Hepatocyte (in vitro differentiated cells): Measurements from ENCODE around the gene PRKAG2.

Experiments used
- EZH2phosphoT487 ChIP-seq: fragments of 200-600 bp; sonication (generic); IDR thresholded peaks from one replicate; pipeline ENCODE4 v1.6.1; 2018; ENCODE audit warnings: antibody characterized with exemption, mild to moderate bottlenecking, low read depth, moderate library complexity; ENCODE audit not compliant: unreplicated experiment, severe bottlenecking
- TF ChIP-seq, protein P1 (sequence below): fragments of 200-600 bp; sonication (generic); IDR thresholded peaks from 2 replicates; pipeline ENCODE4 v1.5.1; 2016; ENCODE audit warnings: antibody characterized with exemption, mild to moderate bottlenecking; ENCODE audit not compliant: poor library complexity

DNA sequence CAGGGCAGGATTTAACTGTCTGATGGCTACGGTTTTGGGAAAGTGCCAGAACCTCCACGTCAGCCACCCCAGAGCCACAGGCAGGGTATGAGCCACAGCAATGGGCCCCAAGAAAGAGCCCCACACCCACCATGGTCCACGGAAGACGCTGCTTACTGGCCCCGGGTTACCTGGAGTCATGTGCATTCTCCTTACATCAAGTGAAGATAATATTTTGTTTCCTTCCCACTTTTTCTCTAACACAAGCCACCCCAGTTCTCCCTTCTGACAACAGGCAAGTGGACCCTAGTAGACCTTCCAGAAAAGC, 67.1 kb downstream of the PRKAG2 start:
- no peak for TF ChIP-seq EZH2phosphoT487
- TF ChIP-seq, protein P1, sequence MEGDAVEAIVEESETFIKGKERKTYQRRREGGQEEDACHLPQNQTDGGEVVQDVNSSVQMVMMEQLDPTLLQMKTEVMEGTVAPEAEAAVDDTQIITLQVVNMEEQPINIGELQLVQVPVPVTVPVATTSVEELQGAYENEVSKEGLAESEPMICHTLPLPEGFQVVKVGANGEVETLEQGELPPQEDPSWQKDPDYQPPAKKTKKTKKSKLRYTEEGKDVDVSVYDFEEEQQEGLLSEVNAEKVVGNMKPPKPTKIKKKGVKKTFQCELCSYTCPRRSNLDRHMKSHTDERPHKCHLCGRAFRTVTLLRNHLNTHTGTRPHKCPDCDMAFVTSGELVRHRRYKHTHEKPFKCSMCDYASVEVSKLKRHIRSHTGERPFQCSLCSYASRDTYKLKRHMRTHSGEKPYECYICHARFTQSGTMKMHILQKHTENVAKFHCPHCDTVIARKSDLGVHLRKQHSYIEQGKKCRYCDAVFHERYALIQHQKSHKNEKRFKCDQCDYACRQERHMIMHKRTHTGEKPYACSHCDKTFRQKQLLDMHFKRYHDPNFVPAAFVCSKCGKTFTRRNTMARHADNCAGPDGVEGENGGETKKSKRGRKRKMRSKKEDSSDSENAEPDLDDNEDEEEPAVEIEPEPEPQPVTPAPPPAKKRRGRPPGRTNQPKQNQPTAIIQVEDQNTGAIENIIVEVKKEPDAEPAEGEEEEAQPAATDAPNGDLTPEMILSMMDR: no peak
